NK-92 (cell line): ENCODE data around the gene R3HDM4.

ENCODE experiments used
- DNase-seq: peaks from one replicate; lab custom pipeline; 2025; ENCODE audit not compliant: unreplicated experiment; lab: John Stamatoyannopoulos, UW

Gene R3HDM4

DNA sequence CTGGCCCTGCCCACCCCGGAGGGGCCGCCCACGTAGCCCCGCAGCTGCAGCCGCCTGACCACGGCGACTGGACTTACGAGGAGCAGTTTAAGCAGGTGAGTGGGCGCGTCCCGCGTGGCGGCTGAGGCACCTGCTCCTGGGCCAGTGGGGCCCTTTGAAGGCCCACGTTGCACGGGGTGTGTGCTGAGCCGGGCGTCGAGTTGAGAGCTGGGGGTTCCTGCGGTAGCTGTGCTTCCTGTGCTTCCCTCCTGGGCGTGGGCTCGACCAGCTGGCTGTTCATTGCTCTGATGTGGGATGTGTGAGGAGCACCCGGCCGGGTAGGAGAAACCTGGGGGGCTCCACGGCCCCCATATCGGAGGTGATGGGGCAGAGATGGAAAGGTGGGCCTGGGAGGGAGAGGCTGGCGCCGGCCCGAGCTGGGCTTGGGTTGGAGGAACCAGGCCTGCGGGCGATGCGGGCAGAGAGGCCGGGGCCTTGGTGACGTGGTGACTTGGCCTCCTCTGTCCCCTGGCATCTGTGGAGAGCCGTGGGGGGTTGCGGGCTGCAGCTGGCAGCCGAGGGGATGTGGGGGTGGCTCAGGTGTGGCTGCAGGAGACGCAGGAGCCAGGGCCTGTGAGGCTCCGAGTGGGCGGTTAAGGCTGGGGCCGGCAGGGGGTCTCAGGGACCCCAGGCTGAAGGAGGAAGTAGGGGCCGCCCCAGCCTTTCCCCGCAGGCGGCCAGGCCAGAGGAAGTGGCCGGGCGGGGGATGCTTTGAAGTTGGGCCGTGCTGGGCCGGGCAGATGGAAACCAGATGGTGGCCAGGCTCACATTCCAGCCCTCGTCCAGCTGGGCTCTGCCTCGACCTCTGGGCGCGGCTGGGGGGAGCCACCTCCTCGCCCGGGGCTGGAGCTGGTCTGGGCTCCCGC, 19.9 kb upstream of the R3HDM4 start:
- no peak for DNase-seq

DNA sequence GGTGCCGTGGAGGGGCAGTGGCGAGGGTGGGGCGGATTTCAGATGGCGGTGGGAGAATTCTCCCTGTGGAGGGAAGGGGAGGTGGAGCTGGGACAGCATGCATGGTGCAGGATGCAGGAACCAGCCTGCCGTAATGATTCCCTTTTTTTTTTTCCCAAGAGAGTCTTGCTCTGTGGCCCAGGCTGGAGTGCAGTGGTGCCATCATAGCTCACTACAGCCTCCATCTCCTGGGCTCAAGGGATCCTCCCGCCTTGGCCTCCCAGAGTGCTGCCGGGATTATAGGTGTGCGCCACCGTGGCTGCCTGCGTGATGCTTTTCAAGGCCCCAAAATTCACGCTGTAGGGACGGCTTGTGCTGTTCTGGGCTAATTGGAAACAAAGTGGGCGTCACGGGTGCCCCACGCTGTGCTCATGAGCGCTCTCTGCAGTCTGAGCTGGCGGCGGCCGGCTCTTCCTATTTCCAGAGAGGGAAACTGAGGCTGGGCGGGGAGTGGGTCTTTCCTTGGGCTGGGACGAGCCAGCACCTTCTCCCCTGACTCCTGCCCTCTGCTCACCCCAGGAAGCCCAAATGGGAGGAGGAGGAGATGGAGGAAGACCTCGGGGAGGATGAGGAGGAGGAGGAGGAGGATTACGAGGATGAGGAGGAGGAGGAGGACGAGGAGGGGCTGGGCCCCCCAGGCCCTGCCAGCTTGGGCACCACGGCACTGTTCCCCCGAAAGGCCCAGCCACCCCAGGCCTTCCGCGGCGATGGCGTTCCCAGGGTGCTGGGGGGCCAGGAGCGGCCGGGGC, 19.0 kb upstream of the R3HDM4 start:
- no peak for DNase-seq

DNA sequence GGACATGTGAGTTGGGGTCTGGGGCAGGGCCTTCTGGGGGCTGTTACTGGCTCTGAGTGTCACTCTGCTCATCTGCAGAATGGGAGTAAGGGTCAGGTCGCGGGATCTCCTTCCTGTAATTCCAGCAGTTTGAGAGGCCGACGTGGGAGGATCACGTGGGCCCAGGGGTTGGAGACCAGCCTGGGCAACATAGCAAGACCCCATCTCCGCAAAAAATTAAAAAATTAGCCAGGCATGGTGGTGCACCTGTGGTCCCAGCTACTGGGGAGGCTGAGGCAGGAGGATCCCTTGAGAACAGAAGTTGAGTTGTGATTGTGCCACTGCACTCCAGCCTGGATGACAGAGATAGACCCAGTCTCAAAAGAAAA, 16.9 kb upstream of the R3HDM4 start:
- DNase-seq = no peak

DNA sequence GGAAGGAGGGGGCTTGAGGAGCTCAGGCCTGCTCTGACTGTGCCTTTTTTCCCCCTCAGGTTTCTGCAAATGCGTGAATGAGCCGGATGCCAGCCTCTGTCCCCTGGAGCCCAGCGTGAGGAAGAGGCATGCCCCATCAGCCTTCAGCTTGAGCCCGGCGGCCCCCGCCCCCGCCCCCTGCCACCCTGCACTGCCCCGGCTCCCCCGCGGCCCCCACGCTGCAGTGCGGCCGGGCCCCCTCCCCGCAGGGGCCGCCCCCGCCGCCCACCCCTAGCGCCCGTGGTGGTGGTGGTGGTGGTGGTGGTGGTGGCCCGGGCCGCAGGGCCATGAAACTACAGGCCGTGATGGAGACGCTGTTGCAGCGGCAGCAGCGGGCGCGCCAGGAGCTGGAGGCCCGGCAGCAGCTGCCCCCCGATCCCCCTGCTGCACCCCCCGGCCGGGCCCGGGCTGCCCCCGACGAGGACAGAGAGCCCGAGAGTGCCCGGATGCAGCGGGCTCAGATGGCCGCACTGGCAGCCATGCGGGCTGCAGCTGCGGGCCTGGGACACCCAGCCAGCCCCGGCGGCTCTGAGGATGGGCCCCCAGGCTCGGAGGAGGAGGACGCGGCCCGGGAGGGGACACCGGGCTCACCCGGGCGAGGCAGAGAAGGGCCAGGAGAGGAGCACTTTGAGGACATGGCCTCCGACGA, 16.3 kb upstream of the R3HDM4 start:
- DNase-seq = no peak

DNA sequence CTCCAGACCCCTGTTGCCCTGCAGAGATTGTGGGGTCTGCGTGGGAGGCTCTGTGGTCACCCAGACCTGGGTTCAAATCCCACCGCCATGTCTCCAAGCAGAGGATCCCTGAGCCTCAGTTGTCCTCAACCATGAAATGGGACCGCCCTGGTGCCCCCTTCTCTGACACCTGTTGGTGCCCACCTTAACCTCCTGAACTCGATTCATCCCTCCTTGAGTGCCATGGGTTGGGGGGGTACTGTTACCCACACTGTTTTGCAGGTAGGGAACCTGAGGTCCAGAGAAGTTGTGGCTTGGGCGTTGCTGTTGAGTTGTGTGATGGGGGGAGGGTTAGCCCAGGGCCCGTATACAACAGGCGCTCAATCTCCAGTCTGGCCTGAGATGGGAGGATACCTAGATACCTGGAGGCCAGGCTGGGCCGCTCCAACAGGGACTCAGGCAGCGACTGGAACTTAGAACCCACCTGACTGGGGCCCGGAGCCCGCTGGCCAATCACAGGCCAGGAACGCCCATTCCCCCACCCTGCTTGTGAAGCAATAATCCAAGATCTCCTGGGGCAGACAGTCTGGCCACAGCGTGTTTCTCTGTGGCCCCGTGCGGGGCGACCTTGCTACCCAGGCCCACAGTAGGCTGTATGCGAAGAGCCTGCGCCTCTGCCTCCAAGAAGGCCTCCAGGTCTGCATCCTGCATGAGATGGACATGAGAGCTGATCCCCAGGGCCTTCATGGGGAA, 15.6 kb upstream of the R3HDM4 start:
- no peak for DNase-seq

DNA sequence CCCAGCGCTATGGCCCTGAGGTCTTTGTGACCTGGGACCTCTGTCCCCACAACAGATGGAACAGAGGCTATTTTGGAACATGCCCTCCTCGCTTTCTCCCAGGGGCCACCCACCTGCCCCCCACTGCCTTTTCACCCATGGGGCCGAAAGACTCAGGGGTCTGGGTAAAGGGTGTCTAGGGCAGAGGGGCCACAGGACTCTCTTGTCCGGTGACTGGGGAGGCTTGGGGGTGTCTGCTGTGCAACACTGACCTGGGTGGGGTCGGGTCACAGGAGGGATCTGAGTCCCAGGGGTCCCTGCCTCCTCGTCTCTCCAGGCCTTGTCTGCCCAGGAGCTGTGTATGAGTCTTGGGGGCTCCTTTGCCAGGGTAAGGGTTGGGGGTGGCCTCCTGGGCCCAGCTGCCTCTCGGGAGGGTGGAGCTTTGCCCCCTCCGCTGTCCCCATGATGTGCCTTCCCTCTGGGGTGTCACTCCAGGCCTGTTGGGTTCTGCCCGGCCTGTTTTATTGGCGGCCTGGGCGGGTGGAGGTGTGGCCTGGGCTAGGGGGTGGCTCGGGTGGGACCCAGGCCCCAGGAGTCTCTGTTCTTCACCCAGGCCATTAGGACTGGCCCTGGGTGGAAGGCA, 14.9 kb upstream of the R3HDM4 start:
- no peak for DNase-seq

DNA sequence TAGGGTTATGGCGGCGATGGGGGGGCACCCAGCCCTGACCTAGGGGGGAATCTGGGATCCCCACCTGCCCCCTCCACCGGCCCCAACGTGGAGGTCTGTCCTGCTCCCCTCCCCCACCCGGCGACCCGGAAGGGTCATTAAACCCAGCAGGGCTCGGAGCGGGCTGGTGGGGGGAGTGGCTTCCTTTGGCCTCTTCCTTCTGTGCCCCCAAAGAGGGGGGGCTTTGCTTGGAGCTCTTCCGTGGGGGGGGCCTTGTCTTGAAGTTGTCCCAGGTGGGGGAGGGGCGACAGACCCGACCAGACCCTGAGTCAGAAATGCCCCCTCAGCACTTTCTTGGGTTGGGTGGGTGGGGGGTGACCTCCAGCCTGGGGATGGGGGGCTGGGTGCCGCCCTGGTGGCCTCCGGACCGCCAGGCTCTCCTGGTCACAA, 14.3 kb upstream of the R3HDM4 start:
- DNase-seq = no peak

DNA sequence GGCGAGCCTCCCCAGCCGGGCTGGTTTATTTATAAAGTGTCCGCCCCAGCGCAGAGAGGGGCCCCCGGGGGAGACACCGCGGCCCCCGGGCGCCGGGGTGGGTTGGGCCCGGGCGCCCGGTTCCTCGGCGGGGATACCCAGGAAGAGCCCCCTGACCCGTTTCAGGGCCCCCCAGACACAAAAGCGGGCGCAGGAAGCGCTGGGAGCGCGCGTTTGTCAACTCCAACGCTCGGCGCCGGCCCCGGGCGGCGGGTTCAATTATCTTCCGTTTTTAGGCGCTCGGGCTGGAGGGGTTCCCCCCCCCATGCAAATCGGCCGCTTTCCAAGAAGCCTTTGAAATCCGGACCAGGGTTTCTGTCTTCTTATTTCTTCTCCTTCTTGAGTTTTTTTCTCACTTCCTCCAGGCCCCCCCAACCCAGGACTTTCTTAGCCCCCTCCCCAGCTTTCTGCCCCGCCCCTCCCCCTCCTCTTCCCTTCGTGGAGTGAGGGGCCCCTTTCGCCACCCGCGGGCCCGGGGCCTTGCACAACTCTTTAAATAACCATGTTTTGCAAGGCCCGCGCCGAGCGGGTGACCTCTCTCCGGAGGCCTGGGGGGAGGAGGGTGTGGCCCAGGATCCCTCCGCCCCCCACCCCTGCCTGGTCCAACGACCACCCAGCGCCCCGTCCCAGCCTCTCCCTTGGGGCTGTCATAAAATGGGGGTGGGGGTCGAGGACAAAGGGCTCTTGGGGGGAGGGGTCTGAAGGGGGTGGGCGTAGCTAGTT, 13.8 kb upstream of the R3HDM4 start:
- DNase-seq = no peak

DNA sequence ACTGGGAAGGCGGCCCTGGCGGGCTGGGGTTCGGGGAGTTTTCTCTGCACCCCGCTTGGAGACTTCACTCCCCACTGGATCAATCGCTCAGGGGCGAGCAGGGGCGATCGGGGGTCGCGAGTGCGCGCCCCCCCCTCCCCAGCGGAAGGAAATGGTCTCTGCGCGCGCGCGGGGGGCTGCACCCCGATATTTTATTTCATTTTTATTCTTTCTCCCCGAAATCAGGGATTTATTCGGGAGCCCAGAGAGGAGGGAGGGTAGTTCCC, 13.2 kb upstream of the R3HDM4 start:
- DNase-seq = no peak

DNA sequence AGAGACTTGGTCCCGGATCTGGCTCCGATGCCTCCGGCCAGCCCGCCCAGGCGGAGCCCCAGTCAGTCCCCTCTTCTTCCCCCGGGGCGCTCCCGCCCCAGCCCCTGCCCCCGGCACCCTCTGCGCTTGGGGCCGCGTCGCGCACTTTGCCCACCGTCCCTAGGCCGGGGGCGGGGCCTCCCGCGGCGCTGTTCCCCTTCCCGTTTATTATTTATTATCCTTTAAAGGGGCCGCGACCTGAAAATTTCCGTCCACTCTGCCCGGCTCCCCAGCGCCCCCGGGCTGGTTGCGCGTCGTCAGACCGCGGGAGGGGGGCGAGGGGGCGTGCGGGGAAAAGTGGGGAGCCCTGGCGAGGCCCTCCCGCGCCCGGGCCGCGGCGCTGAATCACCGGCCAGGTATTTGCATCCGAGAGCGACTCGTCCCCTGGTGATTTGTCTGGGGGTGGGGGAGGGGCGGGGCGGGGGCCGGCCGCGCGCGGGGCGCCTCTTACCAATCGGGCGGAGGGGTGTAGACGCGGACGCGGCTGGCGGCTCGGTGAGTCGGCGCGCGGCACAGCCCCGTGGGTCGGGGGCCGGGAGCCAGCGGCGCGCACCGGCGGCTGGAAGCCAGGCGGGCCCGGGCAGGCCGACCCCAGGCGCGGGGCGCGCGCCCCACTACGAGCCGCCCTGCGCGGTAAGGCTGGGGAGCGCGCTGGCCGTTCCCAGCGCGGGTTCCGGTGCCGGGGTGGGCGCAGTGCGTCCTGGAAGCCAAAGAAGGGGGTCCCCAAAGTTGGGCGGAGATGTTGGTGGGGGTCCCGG, 12.7 kb upstream of the R3HDM4 start, which contains the start of gene ARID3A:
Gene ARID3A (plus strand): TSS at position 510 of the 797 bp plus-strand sequence. CDS start 3,494 bp downstream, outside the sequence.
- no peak for DNase-seq

DNA sequence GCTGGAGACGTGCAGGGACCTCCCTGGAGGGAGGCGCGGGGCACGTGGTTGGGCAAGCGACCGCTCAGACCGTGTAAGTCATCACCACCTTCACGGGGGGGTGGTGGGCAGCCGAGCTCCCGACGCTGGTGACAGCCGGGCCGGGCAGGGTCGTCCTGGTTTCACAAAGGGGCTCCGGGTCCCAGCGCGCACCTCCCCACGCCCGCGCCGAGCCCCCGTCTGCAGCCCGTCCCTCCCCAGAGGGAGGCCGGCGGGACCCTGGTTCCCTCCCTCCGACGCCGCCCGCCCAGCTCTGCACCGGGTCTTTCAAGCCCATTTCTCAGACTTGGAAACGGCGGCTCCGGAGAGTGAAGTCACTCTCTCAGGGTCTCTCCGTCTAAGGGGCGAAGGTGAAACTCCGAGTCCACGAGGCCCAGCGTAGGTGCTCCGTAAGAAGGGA, 12.1 kb upstream of the R3HDM4 start:
- DNase-seq = no peak

DNA sequence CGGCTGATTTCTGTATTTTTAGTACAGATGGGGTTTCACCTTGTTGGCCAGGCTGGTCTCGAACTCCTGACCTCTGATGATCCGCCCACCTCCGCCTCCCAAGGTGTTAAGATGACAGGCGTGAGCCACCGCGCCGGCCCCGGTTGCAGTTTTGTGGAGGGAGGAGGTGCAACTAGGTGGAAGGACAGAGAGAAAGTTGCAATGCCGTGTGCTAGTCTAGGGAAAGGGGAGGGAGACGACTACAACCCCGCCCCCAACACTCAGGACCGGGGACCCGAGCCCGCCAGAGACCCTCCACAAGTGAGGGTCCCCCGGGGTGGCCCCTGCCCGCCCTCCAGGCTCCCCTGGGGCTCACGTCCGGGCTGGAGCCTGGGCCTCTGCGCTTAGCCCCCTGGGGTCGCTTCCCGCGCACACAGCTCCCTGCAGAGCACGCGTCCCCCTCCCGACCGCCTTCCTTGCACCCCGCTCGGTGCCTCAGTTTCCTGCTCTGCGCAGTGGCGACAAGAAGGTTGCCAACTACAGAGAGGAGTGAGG, 11.6 kb upstream of the R3HDM4 start:
- no peak for DNase-seq

DNA sequence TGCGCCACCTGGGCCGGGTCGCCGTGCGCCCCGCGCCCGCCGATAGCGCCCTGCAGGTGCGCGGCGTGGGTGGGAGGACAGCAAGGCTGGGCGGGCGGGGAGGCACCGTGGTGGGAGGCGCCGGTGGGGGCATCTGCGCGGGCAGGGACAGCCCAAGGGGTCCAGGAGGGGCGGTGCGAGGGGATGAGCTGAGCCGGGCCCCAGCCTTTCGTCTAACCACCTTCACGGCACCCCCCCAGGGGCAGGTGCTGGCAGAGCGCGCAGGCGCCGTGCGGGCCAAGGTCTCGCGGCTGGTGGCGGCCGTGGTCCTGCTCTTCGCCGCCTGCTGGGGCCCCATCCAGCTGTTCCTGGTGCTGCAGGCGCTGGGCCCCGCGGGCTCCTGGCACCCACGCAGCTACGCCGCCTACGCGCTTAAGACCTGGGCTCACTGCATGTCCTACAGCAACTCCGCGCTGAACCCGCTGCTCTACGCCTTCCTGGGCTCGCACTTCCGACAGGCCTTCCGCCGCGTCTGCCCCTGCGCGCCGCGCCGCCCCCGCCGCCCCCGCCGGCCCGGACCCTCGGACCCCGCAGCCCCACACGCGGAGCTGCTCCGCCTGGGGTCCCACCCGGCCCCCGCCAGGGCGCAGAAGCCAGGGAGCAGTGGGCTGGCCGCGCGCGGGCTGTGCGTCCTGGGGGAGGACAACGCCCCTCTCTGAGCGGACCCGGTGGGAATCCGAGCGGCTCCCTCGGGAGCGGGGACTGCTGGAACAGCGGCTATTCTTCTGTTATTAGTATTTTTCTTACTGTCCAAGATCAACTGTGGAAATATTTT, 7.2 kb upstream of the R3HDM4 start:
- DNase-seq = no peak

DNA sequence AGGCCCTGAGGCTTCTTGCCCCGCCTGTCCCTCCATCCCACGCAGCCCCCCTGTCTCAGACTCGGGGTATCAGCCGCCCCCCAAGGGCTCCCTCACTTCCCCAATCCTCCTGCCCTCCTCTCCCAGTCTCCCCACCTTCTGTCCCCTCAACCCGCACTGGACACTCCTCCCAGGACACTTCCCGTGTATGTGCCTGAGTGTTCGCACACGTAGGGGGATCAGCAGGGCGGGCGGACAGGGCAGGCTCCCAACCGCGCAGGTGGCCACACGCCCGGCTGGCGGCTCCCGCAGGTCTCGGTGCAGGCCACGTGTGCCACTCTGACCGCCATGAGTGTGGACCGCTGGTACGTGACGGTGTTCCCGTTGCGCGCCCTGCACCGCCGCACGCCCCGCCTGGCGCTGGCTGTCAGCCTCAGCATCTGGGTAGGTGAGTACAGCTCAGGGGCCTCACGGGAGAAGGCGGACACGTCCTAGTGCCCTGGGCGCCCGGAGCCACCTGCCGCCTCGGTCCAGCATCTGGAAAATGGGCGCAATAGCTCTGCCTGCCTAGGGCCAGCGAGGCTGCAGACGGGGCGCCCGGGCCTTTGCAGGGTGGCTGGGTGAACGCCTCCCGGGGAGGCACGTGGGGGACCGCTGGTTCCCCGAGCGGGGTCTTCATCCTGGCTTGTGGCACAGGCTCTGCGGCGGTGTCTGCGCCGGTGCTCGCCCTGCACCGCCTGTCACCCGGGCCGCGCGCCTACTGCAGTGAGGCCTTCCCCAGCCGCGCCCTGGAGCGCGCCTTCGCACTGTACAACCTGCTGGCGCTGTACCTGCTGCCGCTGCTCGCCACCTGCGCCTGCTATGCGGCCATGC, 6.4 kb upstream of the R3HDM4 start:
- no peak for DNase-seq

DNA sequence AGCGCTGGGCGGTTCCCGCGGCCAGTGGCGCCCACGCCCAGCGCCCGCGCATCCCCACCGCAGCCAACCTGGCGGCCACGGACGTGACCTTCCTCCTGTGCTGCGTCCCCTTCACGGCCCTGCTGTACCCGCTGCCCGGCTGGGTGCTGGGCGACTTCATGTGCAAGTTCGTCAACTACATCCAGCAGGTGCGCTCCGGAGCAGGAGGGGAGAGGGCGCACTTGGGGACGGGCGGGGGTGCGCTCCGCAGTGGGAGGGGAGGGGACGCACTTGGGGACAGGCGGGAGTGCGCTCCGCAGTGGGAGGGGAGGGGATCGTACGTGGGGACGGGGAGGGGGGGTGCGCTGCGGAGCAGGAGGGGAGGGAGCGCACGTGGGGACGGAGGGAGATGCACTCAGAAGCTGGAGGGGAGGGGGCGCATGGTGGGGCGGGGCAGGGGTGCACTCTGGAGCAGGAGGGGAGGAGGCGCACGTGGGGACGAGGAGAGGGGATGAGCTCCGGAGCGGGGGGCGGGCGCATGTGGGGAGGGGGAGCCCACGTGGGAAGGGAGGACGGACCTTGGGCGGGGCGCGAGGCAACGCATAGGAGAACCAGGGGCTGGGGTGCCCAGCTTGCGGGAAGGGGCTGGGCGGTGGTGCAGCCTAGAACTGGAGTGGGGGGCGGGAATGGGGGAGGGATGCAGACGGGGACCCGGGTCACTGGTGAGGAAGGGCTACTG, 5.6 kb upstream of the R3HDM4 start:
- no peak for DNase-seq

DNA sequence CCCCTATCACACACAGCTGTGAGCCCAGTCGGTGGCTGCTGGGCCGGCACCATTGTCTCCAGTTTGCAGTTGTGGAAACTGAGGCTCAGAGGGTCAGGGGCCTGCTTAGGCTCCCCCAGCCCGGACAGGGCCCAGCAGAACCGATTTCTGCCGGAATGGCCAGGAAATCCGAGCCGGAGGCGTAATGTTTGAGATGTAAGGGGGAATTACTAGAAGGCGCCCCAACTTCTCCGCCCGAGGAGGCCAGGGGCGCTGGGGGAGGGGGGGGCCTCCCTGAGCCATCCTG, 5.1 kb upstream of the R3HDM4 start:
- no peak for DNase-seq
